ENCODE results near the gene OPHN1. TPM values are rescaled to one million over a fixed set of nuclear protein-coding genes. Genes with fewer than 3 reads are reported as not detected.

The OPHN1 gene
- total and polyA plus RNA-seq, 2 experiments from 2014 or later, result 4.5 to 5.6 TPM

- H3K36me3 ChIP-seq (replicated peaks; ENCODE audit: insufficient read depth, low read depth), result no peaks in the 10 kb centered on the region
- H3K27ac ChIP-seq, result no peak overlapping the region
- no peaks in the 10 kb centered on the region for H3K9me2 ChIP-seq (replicated peaks; ENCODE audit: insufficient read depth)
- no peaks in the 10 kb centered on the region for H3K79me2 ChIP-seq
- no peak for DNase-seq (ENCODE audit: low spot score)
- H2AFZ ChIP-seq, result no peak overlapping the region
- TF ChIP-seq CTCF (IDR thresholded peaks at IDR 0.05; ENCODE audit: poor library complexity) (no peak), EZH2 (IDR thresholded peaks at IDR 0.05; ENCODE audit: borderline replicate concordance) (no peak), EZH2phosphoT487 (IDR thresholded peaks at IDR 0.05; ENCODE audit: low read depth, severe bottlenecking, unreplicated experiment) (no peak)
- H3K9me3 ChIP-seq (ENCODE audit: low read depth), result no peaks in the 10 kb centered on the region
- H4K20me1 ChIP-seq (ENCODE audit: insufficient read depth, poor library complexity, severe bottlenecking), result no peaks in the 10 kb centered on the region
- H3K4me1 ChIP-seq (ENCODE audit: insufficient read depth), result no peaks in the 10 kb centered on the region
- no peak overlapping the region for H3K4me3 ChIP-seq
- H3K4me2 ChIP-seq, result no peak overlapping the region
- no peaks in the 10 kb centered on the region for H3K27me3 ChIP-seq
- 74% methylated on average over 3 of the region's 3 CpGs for WGBS (ENCODE audit: low lambda C conversion rate, missing lambda C conversion rate)
Measured at GRCh38 chrX:68413254-68413653, 20.0 kb downstream of the OPHN1 start.

- Histone ChIP-seq H4K20me1 (ENCODE audit: insufficient read depth, poor library complexity, severe bottlenecking) (no peaks in the 10 kb centered on the region), H3K4me1 (ENCODE audit: insufficient read depth) (no peaks in the 10 kb centered on the region), H3K27ac (no peak overlapping the region), H3K4me2 (no peak overlapping the region), H3K9me2 (replicated peaks; ENCODE audit: insufficient read depth) (no peaks in the 10 kb centered on the region), H3K4me3 (no peak overlapping the region), H3K27me3 (no peaks in the 10 kb centered on the region), H3K79me2 (no peaks in the 10 kb centered on the region), H2AFZ (no peak overlapping the region), H3K9me3 (ENCODE audit: low read depth) (no peaks in the 10 kb centered on the region), H3K36me3 (replicated peaks; ENCODE audit: insufficient read depth, low read depth) (no peaks in the 10 kb centered on the region)
- TF ChIP-seq CTCF (IDR thresholded peaks at IDR 0.05; ENCODE audit: poor library complexity), result no peak
- TF ChIP-seq EZH2phosphoT487 (IDR thresholded peaks at IDR 0.05; ENCODE audit: low read depth, severe bottlenecking, unreplicated experiment), result no peak
- no peak for TF ChIP-seq EZH2 (IDR thresholded peaks at IDR 0.05; ENCODE audit: borderline replicate concordance)
- 50% methylated on average over 3 of the region's 3 CpGs for WGBS (ENCODE audit: low lambda C conversion rate, missing lambda C conversion rate)
- DNase-seq (ENCODE audit: low spot score), result no peak
Measured at GRCh38 chrX:68411729-68412128, 21.6 kb downstream of the OPHN1 start.

GRCh38 chrX:68409194-68409593, 24.1 kb downstream of the OPHN1 start:
- H3K27ac ChIP-seq, result no peak overlapping the region

More at GRCh38 chrX:68409194-68409593, 24.1 kb downstream of the OPHN1 start:
- no peaks in the 10 kb centered on the region for H3K4me1 ChIP-seq (ENCODE audit: insufficient read depth)
- H4K20me1 ChIP-seq (ENCODE audit: insufficient read depth, poor library complexity, severe bottlenecking), result no peaks in the 10 kb centered on the region
- no peak for TF ChIP-seq CTCF (IDR thresholded peaks at IDR 0.05; ENCODE audit: poor library complexity)
- TF ChIP-seq EZH2phosphoT487 (IDR thresholded peaks at IDR 0.05; ENCODE audit: low read depth, severe bottlenecking, unreplicated experiment), result no peak
- no peak for TF ChIP-seq EZH2 (IDR thresholded peaks at IDR 0.05; ENCODE audit: borderline replicate concordance)
- DNase-seq (ENCODE audit: low spot score), result no peak
- H3K4me3 ChIP-seq, result no peak overlapping the region
- no peaks in the 10 kb centered on the region for H3K36me3 ChIP-seq (replicated peaks; ENCODE audit: insufficient read depth, low read depth)
- H3K79me2 ChIP-seq, result no peaks in the 10 kb centered on the region
- no peaks in the 10 kb centered on the region for H3K9me2 ChIP-seq (replicated peaks; ENCODE audit: insufficient read depth)
- no peaks in the 10 kb centered on the region for H3K9me3 ChIP-seq (ENCODE audit: low read depth)
- 79% methylated on average over 1 of the region's 1 CpG for WGBS (ENCODE audit: low lambda C conversion rate, missing lambda C conversion rate)
- H2AFZ ChIP-seq, result no peak overlapping the region
- H3K27me3 ChIP-seq, result no peaks in the 10 kb centered on the region
- no peak overlapping the region for H3K4me2 ChIP-seq

Data from hepatocyte (in vitro differentiated cells).